ENCODE results near the gene FOXD4.
"Not testable (repeated sequence)": the region's sequence is repeated elsewhere in the genome, so short reads cannot be mapped to it uniquely, and the experiment has no call there.

FOXD4 gene

GRCh38 chr9:117995-118467 is at the start of gene FOXD4:
TSS of gene FOXD4 (minus strand) at chr9:118417. CDS start at chr9:118119, 298 bp downstream.
- H3K36me3 ChIP-seq; H3K9me3 ChIP-seq; DNase-seq; H3K27ac ChIP-seq; H3K4me3 ChIP-seq; intact Hi-C loops (cut with DNase I; ENCODE audit: low total_unique reads): not testable (repeated sequence)
- Histone ChIP-seq H3K27me3 (peaks cover 0 to 40% of the 10 kb centered on the region in 2 donors), H3K4me1 (peaks cover 0 to 26% (median 17%) of the 10 kb centered on the region in 4 donors)

GRCh38 chr9:159871-160270 is 41.7 kb upstream of the FOXD4 start:
- H3K27me3 ChIP-seq; H3K27ac ChIP-seq; H3K4me3 ChIP-seq; H3K9me3 ChIP-seq; H3K4me1 ChIP-seq; intact Hi-C loops (cut with DNase I; ENCODE audit: low total_unique reads); H3K36me3 ChIP-seq; DNase-seq: not testable (repeated sequence)

- intact Hi-C loops (cut with DNase I; ENCODE audit: low total_unique reads), result not testable (repeated sequence)
Measured at GRCh38 chr9:151173-151572, 33.0 kb upstream of the FOXD4 start.

GRCh38 chr9:139880-140279 is 21.7 kb upstream of the FOXD4 start:
- intact Hi-C loops (cut with DNase I; ENCODE audit: low total_unique reads); DNase-seq; H3K9me3 ChIP-seq; H3K36me3 ChIP-seq; H3K4me1 ChIP-seq; H3K27ac ChIP-seq; H3K27me3 ChIP-seq; H3K4me3 ChIP-seq: not testable (repeated sequence)

More at GRCh38 chr9:151173-151572, 33.0 kb upstream of the FOXD4 start:
- H3K4me1 ChIP-seq, H3K9me3 ChIP-seq, H3K4me3 ChIP-seq, H3K27me3 ChIP-seq, H3K27ac ChIP-seq, DNase-seq, H3K36me3 ChIP-seq: not testable (repeated sequence)

- intact Hi-C loops (cut with DNase I; ENCODE audit: low total_unique reads); H3K9me3 ChIP-seq; DNase-seq; H3K4me3 ChIP-seq; H3K36me3 ChIP-seq; H3K27ac ChIP-seq: not testable (repeated sequence)
- H3K27me3 ChIP-seq, result peaks cover 0 to 47% of the 10 kb centered on the region in 2 donors
- peaks cover 0 to 29% (median 17%) of the 10 kb centered on the region in 4 donors for H3K4me1 ChIP-seq
Measured at GRCh38 chr9:117144-117994, 848 bp downstream of the FOXD4 start.

- H3K36me3 ChIP-seq; intact Hi-C loops (cut with DNase I; ENCODE audit: low total_unique reads); H3K9me3 ChIP-seq; H3K4me3 ChIP-seq; DNase-seq; H3K27ac ChIP-seq: not testable (repeated sequence)
- Histone ChIP-seq H3K4me1 (peaks cover 0 to 29% (median 17%) of the 10 kb centered on the region in 4 donors), H3K27me3 (peaks cover 0 to 47% of the 10 kb centered on the region in 2 donors)
Measured at GRCh38 chr9:116239-117077, 1.8 kb downstream of the FOXD4 start.

GRCh38 chr9:115118-115451 is 3.1 kb downstream of the FOXD4 start:
- H3K36me3 ChIP-seq; DNase-seq; intact Hi-C loops (cut with DNase I; ENCODE audit: low total_unique reads); H3K9me3 ChIP-seq; H3K4me3 ChIP-seq; H3K27ac ChIP-seq: not testable (repeated sequence)
- peaks cover 0 to 29% (median 17%) of the 10 kb centered on the region in 4 donors for H3K4me1 ChIP-seq
- H3K27me3 ChIP-seq, result peaks cover 0 to 47% of the 10 kb centered on the region in 2 donors

- DNase-seq; H3K9me3 ChIP-seq; intact Hi-C loops (cut with DNase I; ENCODE audit: low total_unique reads); H3K27ac ChIP-seq; H3K36me3 ChIP-seq: not testable (repeated sequence)
- peak overlapping the region; percentile 39 to 53 for H3K4me3 ChIP-seq
- H3K27me3 ChIP-seq, result peaks cover 0 to 53% of the 10 kb centered on the region in 2 donors
- H3K4me1 ChIP-seq, result peaks cover 0 to 29% (median 17%) of the 10 kb centered on the region in 4 donors
Measured at GRCh38 chr9:114267-115117, 3.7 kb downstream of the FOXD4 start.

GRCh38 chr9:113468-114266 is 4.5 kb downstream of the FOXD4 start:
- Histone ChIP-seq H3K4me1 (peaks cover 0 to 29% (median 17%) of the 10 kb centered on the region in 4 donors), H3K4me3 (peak overlapping the region; percentile 39 to 53), H3K27me3 (peaks cover 0 to 59% of the 10 kb centered on the region in 2 donors)
- H3K27ac ChIP-seq; DNase-seq; H3K9me3 ChIP-seq; intact Hi-C loops (cut with DNase I; ENCODE audit: low total_unique reads); H3K36me3 ChIP-seq: not testable (repeated sequence)

GRCh38 chr9:112589-113467 is 5.4 kb downstream of the FOXD4 start:
- H3K27me3 ChIP-seq, result peaks cover 0 to 57% of the 10 kb centered on the region in 2 donors
- intact Hi-C loops (cut with DNase I; ENCODE audit: low total_unique reads), result not testable (repeated sequence)

GRCh38 chr9:110672-111071 is 7.5 kb downstream of the FOXD4 start:
- H3K4me3 ChIP-seq; H3K27ac ChIP-seq; intact Hi-C loops (cut with DNase I; ENCODE audit: low total_unique reads); H3K9me3 ChIP-seq; H3K36me3 ChIP-seq; DNase-seq: not testable (repeated sequence)
- Histone ChIP-seq H3K4me1 (peaks cover 0 to 24% (median 17%) of the 10 kb centered on the region in 4 donors), H3K27me3 (peaks cover 0 to 49% of the 10 kb centered on the region in 2 donors)

More at GRCh38 chr9:112589-113467, 5.4 kb downstream of the FOXD4 start:
- Histone ChIP-seq H3K4me3 (peak overlapping the region; percentile 39 to 53), H3K4me1 (peaks cover 0 to 29% (median 17%) of the 10 kb centered on the region in 4 donors)
- H3K9me3 ChIP-seq, DNase-seq, H3K27ac ChIP-seq, H3K36me3 ChIP-seq: not testable (repeated sequence)
